SJCRH30 (cell line): ENCODE measurements around the gene CHADL. TPM values are rescaled to one million over a fixed set of nuclear protein-coding genes. Genes with fewer than 3 reads are reported as not detected.

Experiments used
- DNase-seq, 2 experiments: peaks; one replicate each; pipeline ENCODE4 v3.0.0-alpha.2; 2015 to 2020
- H3K27ac ChIP-seq: fragments of 250-450 bp; sonication (Bioruptor Pico); 2 replicates; pipeline ENCODE4 v1.5.1; 2020; ENCODE audit warnings: mild to moderate bottlenecking, moderate library complexity
- H3K27me3 ChIP-seq: fragments of 250-450 bp; sonication (Bioruptor Pico); 2 replicates; pipeline ENCODE4 v1.5.1; 2020; ENCODE audit warnings: mild to moderate bottlenecking, moderate library complexity
- H3K36me3 ChIP-seq: fragments of 250-450 bp; sonication (Bioruptor Pico); 2 replicates; pipeline ENCODE4 v1.5.1; 2020; ENCODE audit warnings: mild to moderate bottlenecking, moderate library complexity
- H3K4me1 ChIP-seq: fragments of 250-450 bp; sonication (Bioruptor Pico); 2 replicates; pipeline ENCODE4 v1.5.1; 2020; ENCODE audit warnings: mild to moderate bottlenecking, moderate library complexity
- H3K4me3 ChIP-seq: fragments of 250-450 bp; sonication (Bioruptor Pico); 2 replicates; pipeline ENCODE4 v1.5.1; 2020; ENCODE audit warnings: mild to moderate bottlenecking, moderate library complexity
- H3K9me3 ChIP-seq: fragments of 250-450 bp; sonication (Bioruptor Pico); replicated peaks from 2 replicates; pipeline ENCODE4 v1.5.1; 2020; ENCODE audit warnings: mild to moderate bottlenecking, moderate library complexity
- total RNA-seq: library from RNA; depleted of rRNA; stranded (reverse); fragments of >200 nt; shearing (Covaris generic); gene quantifications from 2 replicates; pipeline ENCODE4 v1.2.3, GENCODE V29; 2014

CHADL gene
- total RNA-seq, 1 experiment from 2014 or later: 1.9 TPM

GRCh38 chr22:41245917-41246499 lies 5.3 kb upstream of the CHADL start:
- Histone ChIP-seq H3K4me1 (no peaks in the 10 kb centered on the region), H3K4me3 (no peak overlapping the region), H3K9me3 (no peaks in the 10 kb centered on the region), H3K27ac (no peak overlapping the region), H3K36me3 (peaks cover 14% of the 10 kb centered on the region; the same call in 1 of the 2 replicates), H3K27me3 (no peaks in the 10 kb centered on the region)
- no peak for DNase-seq

- Histone ChIP-seq H3K27ac (no peak overlapping the region), H3K27me3 (no peaks in the 10 kb centered on the region), H3K36me3 (peaks cover under 1% of the 10 kb centered on the region; the same call in 1 of the 2 replicates), H3K4me3 (no peak overlapping the region), H3K4me1 (no peaks in the 10 kb centered on the region; the same call in 1 of the 2 replicates), H3K9me3 (no peaks in the 10 kb centered on the region)
- DNase-seq: no peak
Observed at GRCh38 chr22:41243361-41243760, 2.6 kb upstream of the CHADL start.

- no peak overlapping the region for H3K27ac ChIP-seq
- no peak overlapping the region for H3K4me3 ChIP-seq
- no peaks in the 10 kb centered on the region for H3K9me3 ChIP-seq
- no peaks in the 10 kb centered on the region for H3K36me3 ChIP-seq
- DNase-seq: no peak
- no peaks in the 10 kb centered on the region for H3K27me3 ChIP-seq
- H3K4me1 ChIP-seq: no peaks in the 10 kb centered on the region; the same call in 1 of the 2 replicates
Observed at GRCh38 chr22:41242396-41243117, 1.8 kb upstream of the CHADL start.

DNA sequence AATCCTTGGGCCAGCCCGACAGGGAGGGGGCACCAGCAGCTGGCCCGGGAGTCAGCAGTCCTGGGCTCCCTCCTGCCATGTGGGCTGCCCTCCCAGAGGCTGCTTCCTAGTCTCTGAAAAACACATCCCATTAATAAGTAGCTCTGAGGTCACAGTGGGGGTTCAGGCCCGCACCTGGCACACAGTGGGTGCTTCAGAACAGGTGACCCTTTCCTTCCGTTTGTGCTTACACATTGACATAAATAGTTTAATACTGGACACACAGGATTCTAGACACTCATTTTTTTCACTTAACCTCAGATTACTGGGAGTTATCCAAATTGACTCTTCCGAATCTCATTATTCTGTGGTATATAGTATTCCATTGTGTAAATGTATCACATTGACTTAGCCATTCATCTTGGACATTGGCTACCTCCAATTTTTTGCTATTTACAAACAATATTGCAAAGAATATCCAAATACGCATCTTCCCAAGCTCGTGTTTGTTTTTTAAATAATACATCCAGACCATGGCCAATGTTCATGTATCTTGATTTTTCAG lies 474 bp upstream of the CHADL start:
- no peak for DNase-seq
- Histone ChIP-seq H3K27ac (no peak overlapping the region; the same call in 1 of the 2 replicates), H3K27me3 (no peaks in the 10 kb centered on the region), H3K4me3 (peak overlapping the region; percentile 34), H3K36me3 (no peaks in the 10 kb centered on the region), H3K9me3 (no peaks in the 10 kb centered on the region), H3K4me1 (no peaks in the 10 kb centered on the region; the same call in 1 of the 2 replicates)

DNA sequence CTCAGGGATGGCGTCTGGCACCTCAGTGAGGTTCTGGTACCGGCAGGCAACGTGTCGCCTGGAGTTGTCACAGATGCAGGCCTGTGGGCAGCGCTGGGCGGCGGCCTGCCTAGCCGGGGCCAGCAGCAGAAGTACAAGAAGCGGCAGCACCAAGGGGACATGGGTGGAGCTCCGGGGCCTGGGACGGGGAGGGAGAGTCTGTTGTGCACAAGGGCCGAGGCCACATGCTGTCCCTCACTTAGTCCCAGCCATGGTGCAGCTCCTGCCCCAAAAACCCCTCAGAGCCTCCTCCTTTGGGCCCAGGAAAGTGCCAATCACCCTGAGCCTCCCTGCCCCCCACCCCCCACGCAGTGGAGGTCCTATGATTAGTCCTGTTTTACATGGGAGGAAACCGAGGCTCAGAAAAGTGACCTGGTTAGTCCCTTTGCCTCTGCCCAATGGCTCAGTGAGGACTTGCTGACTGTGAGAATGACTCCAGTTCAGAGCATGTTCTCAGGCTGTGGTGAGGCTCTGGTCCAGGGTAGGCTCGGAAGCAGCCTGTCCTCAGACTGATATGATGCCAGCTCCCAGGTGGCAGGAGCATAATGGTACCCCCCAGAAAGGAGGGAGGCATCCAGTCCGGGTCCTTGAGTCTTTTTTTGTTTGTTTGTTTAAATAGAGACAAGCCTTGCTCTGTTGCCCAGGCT lies 1.1 kb downstream of the CHADL start:
- no peak overlapping the region for H3K4me3 ChIP-seq
- DNase-seq: no peak
- no peak overlapping the region for H3K27ac ChIP-seq
- H3K9me3 ChIP-seq: no peaks in the 10 kb centered on the region
- no peaks in the 10 kb centered on the region for H3K36me3 ChIP-seq
- H3K4me1 ChIP-seq: no peaks in the 10 kb centered on the region; the same call in 1 of the 2 replicates
- no peaks in the 10 kb centered on the region for H3K27me3 ChIP-seq

GRCh38 chr22:41238570-41239442 lies 1.9 kb downstream of the CHADL start:
- Histone ChIP-seq H3K27ac (no peak overlapping the region), H3K4me3 (no peak overlapping the region), H3K27me3 (no peaks in the 10 kb centered on the region), H3K9me3 (no peaks in the 10 kb centered on the region), H3K4me1 (no peaks in the 10 kb centered on the region; the same call in 1 of the 2 replicates), H3K36me3 (no peaks in the 10 kb centered on the region)
- DNase-seq: no peak

- no peaks in the 10 kb centered on the region; the same call in 1 of the 2 replicates for H3K4me1 ChIP-seq
- H3K9me3 ChIP-seq: no peaks in the 10 kb centered on the region
- no peaks in the 10 kb centered on the region for H3K36me3 ChIP-seq
- no peaks in the 10 kb centered on the region for H3K27me3 ChIP-seq
- H3K4me3 ChIP-seq: peak overlapping the region; percentile 45
- peak; percentile 34 to 42 for DNase-seq
- H3K27ac ChIP-seq: no peak overlapping the region
Observed at GRCh38 chr22:41237707-41238569, 2.8 kb downstream of the CHADL start.

GRCh38 chr22:41237036-41237706 lies 3.6 kb downstream of the CHADL start:
- H3K4me3 ChIP-seq: peak overlapping the region; percentile 45
- H3K4me1 ChIP-seq: no peaks in the 10 kb centered on the region; the same call in 1 of the 2 replicates
- H3K27ac ChIP-seq: no peak overlapping the region
- H3K27me3 ChIP-seq: no peaks in the 10 kb centered on the region
- no peak for DNase-seq
- H3K36me3 ChIP-seq: no peaks in the 10 kb centered on the region
- no peaks in the 10 kb centered on the region for H3K9me3 ChIP-seq

DNA sequence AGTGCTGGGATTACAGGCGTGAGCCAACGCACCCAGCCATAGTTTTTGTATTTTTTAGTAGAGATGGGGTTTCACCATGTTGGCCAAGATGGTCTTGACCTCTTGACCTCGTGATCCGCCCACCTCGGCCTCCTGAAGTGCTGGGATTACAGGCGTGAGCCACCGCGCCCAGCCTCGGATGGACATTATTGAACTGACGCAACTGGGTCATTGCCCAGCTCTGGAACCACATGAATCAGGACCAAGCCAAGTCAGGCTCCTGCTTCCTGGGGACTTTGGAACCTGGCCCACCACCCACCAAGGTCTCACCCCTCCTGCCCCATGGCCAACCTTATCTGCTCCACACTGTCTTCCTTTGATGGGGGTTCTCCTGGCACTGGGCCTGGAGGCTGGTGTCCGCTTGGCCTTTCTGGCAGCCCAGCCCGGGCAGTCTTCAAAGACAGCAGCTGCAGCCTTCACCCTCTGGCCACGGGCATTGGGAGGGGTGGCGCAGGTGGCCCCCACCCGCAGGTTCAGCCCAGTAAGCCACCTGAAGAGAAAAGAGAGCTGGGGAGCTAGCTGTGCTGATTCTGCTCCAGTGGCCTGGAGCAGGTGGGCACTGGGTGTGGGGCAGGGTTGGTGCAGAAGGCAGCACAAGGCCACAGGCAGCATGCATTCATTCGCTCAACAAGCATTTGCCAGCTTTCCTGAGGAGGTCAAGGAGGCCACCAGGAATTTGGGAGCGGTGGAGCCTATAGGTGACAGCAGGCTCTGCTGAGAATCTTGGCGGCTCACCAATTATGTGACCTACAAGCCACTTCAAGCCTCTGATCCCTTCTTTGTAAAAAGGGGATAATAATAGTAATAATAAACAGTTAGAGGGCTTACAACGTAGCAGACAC lies 5.7 kb downstream of the CHADL start:
- Histone ChIP-seq H3K9me3 (no peaks in the 10 kb centered on the region), H3K36me3 (no peaks in the 10 kb centered on the region), H3K27me3 (no peaks in the 10 kb centered on the region), H3K4me1 (no peaks in the 10 kb centered on the region), H3K4me3 (no peak overlapping the region), H3K27ac (no peak overlapping the region)
- DNase-seq: no peak

GRCh38 chr22:41231369-41231768 lies 9.4 kb downstream of the CHADL start:
- no peaks in the 10 kb centered on the region for H3K27me3 ChIP-seq
- H3K27ac ChIP-seq: no peak overlapping the region
- no peak for DNase-seq
- no peak overlapping the region for H3K4me3 ChIP-seq
- H3K36me3 ChIP-seq: peaks cover 2% of the 10 kb centered on the region; the same call in 1 of the 2 replicates
- no peaks in the 10 kb centered on the region for H3K9me3 ChIP-seq
- no peaks in the 10 kb centered on the region for H3K4me1 ChIP-seq

- Histone ChIP-seq H3K4me3 (no peak overlapping the region), H3K4me1 (no peaks in the 10 kb centered on the region), H3K27ac (no peak overlapping the region), H3K9me3 (no peaks in the 10 kb centered on the region), H3K36me3 (peaks cover 4% of the 10 kb centered on the region), H3K27me3 (no peaks in the 10 kb centered on the region)
- DNase-seq: no peak
Observed at GRCh38 chr22:41230401-41230785, 10.3 kb downstream of the CHADL start.

GRCh38 chr22:41229730-41230400 lies 10.9 kb downstream of the CHADL start:
- no peak for DNase-seq
- peaks cover 4% of the 10 kb centered on the region for H3K36me3 ChIP-seq

More at GRCh38 chr22:41229730-41230400, 10.9 kb downstream of the CHADL start:
- H3K4me1 ChIP-seq: no peaks in the 10 kb centered on the region
- no peaks in the 10 kb centered on the region for H3K9me3 ChIP-seq
- no peaks in the 10 kb centered on the region for H3K27me3 ChIP-seq
- H3K4me3 ChIP-seq: no peak overlapping the region
- no peak overlapping the region for H3K27ac ChIP-seq
